ENCODE results near the gene COPZ1. TPM values are rescaled to one million over a fixed set of nuclear protein-coding genes. Genes with fewer than 3 reads are reported as not detected.
A peak's percentile ranks its signal among the peaks of the same experiment; 100 is the strongest.

COPZ1 gene
- total and polyA plus RNA-seq, 9 of the 15 experiments (the other 6 are each of a cell fraction or from before 2014, with no cell fraction given): 137 to 487 (median 233) TPM

DNA sequence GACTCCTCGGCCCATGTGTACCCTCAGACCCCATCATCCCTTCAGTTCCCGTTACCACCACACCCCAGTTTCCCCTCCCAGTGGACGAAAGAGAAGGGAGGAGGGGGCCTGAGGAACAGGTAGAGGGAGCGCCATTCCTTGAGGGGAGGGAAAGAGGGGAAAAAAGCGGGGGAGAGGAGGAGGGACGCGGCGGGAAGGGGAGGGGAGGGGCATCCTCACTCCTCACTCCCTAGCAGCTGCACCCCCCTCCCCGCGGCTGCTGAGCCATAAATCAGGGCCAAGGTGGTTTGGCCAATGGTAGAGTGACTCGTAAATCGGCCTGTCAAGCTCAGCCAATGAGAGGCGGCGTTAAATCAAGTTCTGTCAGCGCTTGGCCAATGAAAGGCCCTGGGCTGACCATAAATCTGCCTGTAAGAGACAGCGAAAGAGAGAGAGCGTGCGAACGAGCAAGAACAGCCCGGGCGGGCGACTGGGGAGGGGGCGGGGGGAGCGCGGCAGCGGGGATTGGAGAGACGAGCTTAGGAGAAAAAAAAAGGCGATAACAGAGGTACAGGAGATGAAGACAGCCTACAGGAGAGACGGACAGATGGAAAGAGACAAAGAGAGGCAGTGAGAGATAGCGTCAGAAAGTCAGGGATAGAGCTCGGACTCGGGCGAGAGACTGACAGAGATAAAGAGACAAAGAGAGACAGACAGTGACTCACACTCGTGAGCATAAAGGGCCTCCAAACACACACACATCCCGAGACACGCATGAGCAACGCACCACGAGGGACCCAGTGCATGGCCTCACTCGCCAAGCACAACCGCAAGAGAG lies 34.2 kb downstream of the COPZ1 start (continued):
- TF ChIP-seq, protein P1, sequence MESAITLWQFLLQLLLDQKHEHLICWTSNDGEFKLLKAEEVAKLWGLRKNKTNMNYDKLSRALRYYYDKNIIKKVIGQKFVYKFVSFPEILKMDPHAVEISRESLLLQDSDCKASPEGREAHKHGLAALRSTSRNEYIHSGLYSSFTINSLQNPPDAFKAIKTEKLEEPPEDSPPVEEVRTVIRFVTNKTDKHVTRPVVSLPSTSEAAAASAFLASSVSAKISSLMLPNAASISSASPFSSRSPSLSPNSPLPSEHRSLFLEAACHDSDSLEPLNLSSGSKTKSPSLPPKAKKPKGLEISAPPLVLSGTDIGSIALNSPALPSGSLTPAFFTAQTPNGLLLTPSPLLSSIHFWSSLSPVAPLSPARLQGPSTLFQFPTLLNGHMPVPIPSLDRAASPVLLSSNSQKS (CRISPR knock-in tag; IDR thresholded peaks at IDR 0.05): no peak
- TF ChIP-seq CAMTA2 (CRISPR knock-in tag; conservative IDR thresholded peaks at IDR 0.05) (no peak), ZNF696 (CRISPR knock-in tag; conservative IDR thresholded peaks at IDR 0.05) (no peak), POLR3G (IDR thresholded peaks at IDR 0.05; ENCODE audit: extremely low read depth, insufficient read length, insufficient replicate concordance) (no peak), DNMT1 (IDR thresholded peaks at IDR 0.05) (peak; percentile 43; the same call in 1 of the 2 replicates), TCF7 (IDR thresholded peaks at IDR 0.05; ENCODE audit: borderline replicate concordance) (no peak; the same call in 1 of the 2 replicates), GTF2A2 (tag; IDR thresholded peaks at IDR 0.05) (no peak), PHTF2 (CRISPR knock-in tag; IDR thresholded peaks at IDR 0.05) (no peak), NFE2 (IDR thresholded peaks at IDR 0.05; ENCODE audit: low read depth) (0 out of 2 replicates have a peak, but pooled peaks have one; percentile 1), ELF1 (tag; IDR thresholded peaks at IDR 0.05) (peak; percentile 53; the same call in 1 of the 2 replicates), ZNF57 (CRISPR knock-in tag; IDR thresholded peaks at IDR 0.05) (no peak), CCNT2 (IDR thresholded peaks at IDR 0.05; ENCODE audit: borderline replicate concordance, extremely low read depth, insufficient read length, low read depth, low read length) (peak; percentile 71), MCM7 (IDR thresholded peaks at IDR 0.05) (no peak), HLTF (IDR thresholded peaks at IDR 0.05) (peak; percentile 82), HDAC2 (IDR thresholded peaks at IDR 0.05) (peak; percentile 98), EWSR1 (IDR thresholded peaks at IDR 0.05; ENCODE audit: borderline replicate concordance, low read depth, partially characterized antibody) (no peak), ZNF668 (CRISPR knock-in tag; IDR thresholded peaks at IDR 0.05) (no peak), FOXJ3 (CRISPR knock-in tag; IDR thresholded peaks at IDR 0.05) (no peak), POLR2AphosphoS5 (IDR thresholded peaks at IDR 0.05; ENCODE audit: control insufficient read depth, insufficient read depth, low read depth, low read length) (peak; percentile 46; the same call in 1 of the 2 replicates), RFX1 (IDR thresholded peaks at IDR 0.05) (no peak; the same call in 1 of the 2 replicates), GABPA (tag; conservative IDR thresholded peaks at IDR 0.05; ENCODE audit: low read depth) (peak; percentile 28; the same call in 1 of the 2 replicates)
- TF ChIP-seq, protein P2, sequence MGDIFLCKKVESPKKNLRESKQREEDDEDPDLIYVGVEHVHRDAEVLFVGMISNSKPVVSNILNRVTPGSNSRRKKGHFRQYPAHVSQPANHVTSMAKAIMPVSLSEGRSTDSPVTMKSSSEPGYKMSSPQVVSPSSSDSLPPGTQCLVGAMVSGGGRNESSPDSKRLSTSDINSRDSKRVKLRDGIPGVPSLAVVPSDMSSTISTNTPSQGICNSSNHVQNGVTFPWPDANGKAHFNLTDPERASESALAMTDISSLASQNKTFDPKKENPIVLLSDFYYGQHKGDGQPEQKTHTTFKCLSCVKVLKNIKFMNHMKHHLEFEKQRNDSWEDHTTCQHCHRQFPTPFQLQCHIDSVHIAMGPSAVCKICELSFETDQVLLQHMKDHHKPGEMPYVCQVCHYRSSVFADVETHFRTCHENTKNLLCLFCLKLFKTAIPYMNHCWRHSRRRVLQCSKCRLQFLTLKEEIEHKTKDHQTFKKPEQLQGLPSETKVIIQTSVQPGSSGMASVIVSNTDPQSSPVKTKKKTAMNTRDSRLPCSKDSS (IDR thresholded peaks at IDR 0.05; ENCODE audit: low read depth, partially characterized antibody): peak; percentile 7
- TF ChIP-seq, protein P3, sequence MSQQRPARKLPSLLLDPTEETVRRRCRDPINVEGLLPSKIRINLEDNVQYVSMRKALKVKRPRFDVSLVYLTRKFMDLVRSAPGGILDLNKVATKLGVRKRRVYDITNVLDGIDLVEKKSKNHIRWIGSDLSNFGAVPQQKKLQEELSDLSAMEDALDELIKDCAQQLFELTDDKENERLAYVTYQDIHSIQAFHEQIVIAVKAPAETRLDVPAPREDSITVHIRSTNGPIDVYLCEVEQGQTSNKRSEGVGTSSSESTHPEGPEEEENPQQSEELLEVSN (IDR thresholded peaks at IDR 0.05; ENCODE audit: borderline replicate concordance in 1 of 2, extremely low read depth in 1 of 2, insufficient read depth in 1 of 2, insufficient read length in 1 of 2, low read depth in 1 of 2, low read length in 1 of 2, poor library complexity in 1 of 2, severe bottlenecking in 1 of 2): peak; percentile 71 to 82
- TF ChIP-seq, protein P4, sequence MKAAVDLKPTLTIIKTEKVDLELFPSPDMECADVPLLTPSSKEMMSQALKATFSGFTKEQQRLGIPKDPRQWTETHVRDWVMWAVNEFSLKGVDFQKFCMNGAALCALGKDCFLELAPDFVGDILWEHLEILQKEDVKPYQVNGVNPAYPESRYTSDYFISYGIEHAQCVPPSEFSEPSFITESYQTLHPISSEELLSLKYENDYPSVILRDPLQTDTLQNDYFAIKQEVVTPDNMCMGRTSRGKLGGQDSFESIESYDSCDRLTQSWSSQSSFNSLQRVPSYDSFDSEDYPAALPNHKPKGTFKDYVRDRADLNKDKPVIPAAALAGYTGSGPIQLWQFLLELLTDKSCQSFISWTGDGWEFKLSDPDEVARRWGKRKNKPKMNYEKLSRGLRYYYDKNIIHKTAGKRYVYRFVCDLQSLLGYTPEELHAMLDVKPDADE (conservative IDR thresholded peaks at IDR 0.05; ENCODE audit: control insufficient read depth, low read depth, low read length): no peak
